HUES6 (cell line): Measurements from ENCODE around the gene MKKS.

Experiments
- H3K27ac ChIP-seq: 2 replicates; pipeline ENCODE4 v1.7.0; 2013; ENCODE audit warnings: low read depth, mild to moderate bottlenecking, low read length, inconsistent platforms
- H3K27me3 ChIP-seq: 2 replicates; pipeline ENCODE4 v1.6.1; 2013; ENCODE audit warnings: low read length; ENCODE audit not compliant: control insufficient read depth, insufficient read depth
- H3K36me3 ChIP-seq: 2 replicates; pipeline ENCODE4 v1.6.1; 2013; ENCODE audit warnings: low read length; ENCODE audit not compliant: control insufficient read depth, insufficient read depth
- H3K4me1 ChIP-seq: 2 replicates; pipeline ENCODE4 v1.6.1; 2013; ENCODE audit warnings: low read length; ENCODE audit not compliant: control insufficient read depth, insufficient read depth
- H3K4me3 ChIP-seq: 2 replicates; pipeline ENCODE4 v1.5.1; 2013; ENCODE audit warnings: low read depth, low read length
- H3K9ac ChIP-seq: one replicate; pipeline ENCODE4 v1.6.1; 2013; ENCODE audit warnings: mild to moderate bottlenecking, low read length
- H3K9me3 ChIP-seq: 2 replicates; pipeline ENCODE4 v1.6.1; 2013; ENCODE audit warnings: low read depth, low read length; ENCODE audit not compliant: control insufficient read depth, insufficient read depth

MKKS gene

DNA sequence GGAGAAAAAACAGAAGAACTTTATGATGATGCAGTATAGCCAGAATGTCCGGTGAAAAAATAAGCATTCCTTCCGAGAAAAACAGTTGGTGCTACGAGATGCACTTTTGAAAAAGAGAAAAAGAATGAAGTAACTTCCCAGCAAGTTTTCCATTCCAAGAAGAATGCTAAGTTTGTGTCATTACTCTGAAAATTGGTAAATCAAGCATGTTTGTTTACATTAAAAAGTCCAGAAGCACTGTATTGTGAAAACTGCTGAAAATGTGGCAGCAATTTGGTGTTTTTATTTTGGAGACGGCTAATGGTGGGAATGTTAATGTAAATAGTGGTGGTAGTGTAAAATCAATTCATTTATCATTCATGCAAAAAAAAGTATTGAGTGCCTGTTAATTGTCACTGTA lies 46.3 kb downstream of the MKKS start:
- H3K4me3 ChIP-seq, result no peak overlapping the region
- H3K9me3 ChIP-seq, result 0 out of 2 replicates have a peak, but pooled peaks cover 8% of the 10 kb centered on the region
- H3K9ac ChIP-seq, result no peak overlapping the region
- H3K36me3 ChIP-seq, result no peaks in the 10 kb centered on the region
- H3K27me3 ChIP-seq, result no peaks in the 10 kb centered on the region
- H3K27ac ChIP-seq, result no peak overlapping the region
- no peaks in the 10 kb centered on the region for H3K4me1 ChIP-seq

DNA sequence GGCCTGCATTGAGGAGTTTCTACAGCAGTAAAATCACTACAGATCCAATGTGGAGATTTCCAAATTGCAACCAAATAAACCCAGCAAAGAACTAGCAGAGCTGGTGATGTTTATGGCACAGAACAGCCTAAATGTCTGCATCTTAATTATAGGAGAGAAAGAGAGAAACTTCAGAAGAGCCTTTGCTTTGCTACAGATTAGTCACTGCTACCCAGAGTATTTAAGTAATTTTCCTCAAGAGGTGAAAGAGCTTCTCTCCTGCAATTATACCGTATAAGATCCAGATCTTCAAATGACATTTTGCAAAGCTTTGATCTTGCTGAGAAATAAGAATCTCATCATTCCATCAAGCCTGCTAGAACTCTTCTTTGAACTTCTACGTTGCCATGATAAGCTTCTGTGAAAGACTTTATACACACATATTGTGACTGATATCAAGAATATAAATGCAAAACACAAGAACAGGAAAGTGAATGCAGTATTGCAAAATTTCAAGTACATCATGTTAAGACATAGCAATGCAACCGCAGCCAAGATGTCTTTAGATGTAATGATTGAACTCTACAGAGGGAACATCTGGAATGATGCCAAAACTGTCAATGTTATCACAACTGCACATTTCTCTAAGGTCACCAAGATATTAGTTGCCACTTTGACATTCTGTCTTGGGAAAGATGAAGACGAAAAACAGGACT lies 48.0 kb downstream of the MKKS start:
- H3K9ac ChIP-seq, result no peak overlapping the region
- 0 out of 2 replicates have a peak, but pooled peaks cover 5% of the 10 kb centered on the region for H3K9me3 ChIP-seq
- no peaks in the 10 kb centered on the region for H3K4me1 ChIP-seq
- no peaks in the 10 kb centered on the region for H3K36me3 ChIP-seq
- H3K4me3 ChIP-seq, result no peak overlapping the region
- no peaks in the 10 kb centered on the region for H3K27me3 ChIP-seq
- H3K27ac ChIP-seq, result no peak overlapping the region

DNA sequence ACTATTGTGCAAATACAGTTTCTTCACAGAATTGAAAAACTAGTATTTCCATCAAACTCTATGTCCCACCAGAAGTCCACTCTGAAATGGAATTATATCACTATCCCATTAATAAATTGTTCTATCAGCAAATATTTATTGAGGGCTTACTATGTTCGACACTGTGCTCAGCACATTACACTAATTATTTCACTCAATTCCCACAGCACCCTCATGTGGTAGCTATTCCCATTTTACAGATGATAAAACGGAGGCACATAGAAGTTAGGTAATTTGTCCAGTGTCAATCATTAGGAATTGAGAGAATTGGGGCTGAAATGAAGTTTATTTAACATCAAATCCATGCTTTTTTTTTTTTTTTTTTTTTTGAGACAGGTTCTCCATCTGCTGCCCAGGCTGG lies 52.5 kb downstream of the MKKS start:
- peaks cover under 1% of the 10 kb centered on the region for H3K4me1 ChIP-seq
- H3K27ac ChIP-seq, result no peak overlapping the region
- no peaks in the 10 kb centered on the region for H3K36me3 ChIP-seq
- H3K9me3 ChIP-seq, result peaks cover 8% of the 10 kb centered on the region
- H3K4me3 ChIP-seq, result no peak overlapping the region
- no peak overlapping the region for H3K9ac ChIP-seq
- no peaks in the 10 kb centered on the region for H3K27me3 ChIP-seq

DNA sequence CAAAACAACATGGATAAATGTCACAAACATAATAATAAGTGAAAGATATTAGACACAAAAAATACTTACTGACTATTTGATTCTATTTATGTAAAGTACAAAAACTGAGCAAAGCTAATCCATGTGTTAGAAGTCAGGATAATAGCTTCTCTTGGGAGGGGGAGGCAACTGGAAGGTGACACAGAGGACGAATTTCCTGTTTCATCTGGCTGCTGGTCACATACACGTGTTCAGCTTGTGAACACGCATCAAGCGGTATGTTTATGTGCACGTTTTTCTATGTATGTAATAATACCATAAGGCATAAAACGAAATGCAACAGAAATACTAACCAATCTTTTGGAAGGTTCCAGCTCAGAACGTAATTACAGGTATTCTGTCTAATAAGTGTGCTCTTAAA lies 54.3 kb downstream of the MKKS start:
- Histone ChIP-seq H3K9ac (no peak overlapping the region), H3K27ac (no peak overlapping the region), H3K4me1 (peaks cover 6% of the 10 kb centered on the region), H3K27me3 (no peaks in the 10 kb centered on the region), H3K4me3 (no peak overlapping the region), H3K9me3 (peaks cover 16% of the 10 kb centered on the region), H3K36me3 (no peaks in the 10 kb centered on the region)

DNA sequence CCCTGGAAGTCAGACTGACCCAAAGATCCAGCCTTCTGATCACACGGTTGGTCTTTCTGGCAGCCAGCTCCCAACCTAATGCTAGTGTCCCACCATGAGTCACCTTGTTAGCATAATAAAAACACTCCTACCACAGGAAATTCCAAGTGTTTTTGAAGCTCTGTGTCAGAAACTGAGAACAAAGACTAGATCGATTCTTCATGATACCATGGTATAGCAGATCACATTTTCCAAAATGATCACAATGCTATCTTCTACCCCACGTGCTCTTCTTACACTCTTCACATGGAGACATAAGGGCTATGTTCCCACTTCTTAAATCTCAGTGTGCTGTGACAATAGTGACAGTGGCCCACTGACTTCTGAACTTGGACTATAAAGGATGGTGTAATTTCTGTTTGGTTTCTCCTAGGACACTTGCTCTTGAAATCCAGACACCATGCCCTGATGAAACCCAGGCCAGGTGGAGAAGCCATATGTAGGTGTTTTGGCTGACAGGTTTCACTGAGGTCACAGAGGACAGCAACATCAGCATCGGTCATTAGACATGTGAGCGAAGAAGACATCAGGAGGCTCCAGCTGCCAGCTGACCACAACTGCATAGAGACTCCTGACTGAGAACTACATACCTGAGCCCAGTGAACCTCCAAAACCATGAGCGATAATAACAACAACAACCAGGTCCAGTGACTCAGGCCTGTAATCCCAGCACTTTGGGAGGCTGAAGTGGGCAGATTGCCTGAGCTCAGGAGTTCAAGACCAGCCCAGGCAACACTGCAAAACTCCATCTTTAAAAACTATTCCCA lies 57.5 kb downstream of the MKKS start:
- no peaks in the 10 kb centered on the region for H3K27me3 ChIP-seq
- H3K4me1 ChIP-seq, result peaks cover 6% of the 10 kb centered on the region
- H3K27ac ChIP-seq, result peak overlapping the region; percentile 46; the same call in 1 of the 2 replicates
- no peaks in the 10 kb centered on the region for H3K36me3 ChIP-seq
- H3K9ac ChIP-seq, result no peak overlapping the region
- peaks cover 16% of the 10 kb centered on the region for H3K9me3 ChIP-seq
- H3K4me3 ChIP-seq, result no peak overlapping the region

DNA sequence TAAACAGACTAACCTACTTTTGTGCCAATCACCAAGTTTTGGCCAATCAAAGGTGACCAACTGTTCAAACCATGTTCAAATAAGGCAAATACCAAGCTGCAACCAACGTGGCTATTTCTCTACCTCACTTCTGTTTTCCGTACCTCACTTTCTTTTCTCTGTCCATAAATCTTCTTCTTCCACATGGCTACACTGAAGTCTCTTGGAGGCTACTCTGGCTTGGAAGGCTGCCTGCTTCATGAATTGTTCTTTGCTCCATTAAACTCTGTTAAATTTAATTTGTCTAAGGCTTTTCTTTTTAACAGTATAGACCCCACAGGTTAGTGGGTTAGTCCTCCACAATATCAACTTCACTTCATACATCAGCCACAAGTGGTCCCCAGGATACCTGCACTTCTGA lies 58.8 kb downstream of the MKKS start:
- Histone ChIP-seq H3K9ac (no peak overlapping the region), H3K4me1 (peaks cover 6% of the 10 kb centered on the region), H3K36me3 (no peaks in the 10 kb centered on the region), H3K27me3 (no peaks in the 10 kb centered on the region), H3K9me3 (peaks cover 16% of the 10 kb centered on the region), H3K27ac (no peak overlapping the region), H3K4me3 (no peak overlapping the region)

DNA sequence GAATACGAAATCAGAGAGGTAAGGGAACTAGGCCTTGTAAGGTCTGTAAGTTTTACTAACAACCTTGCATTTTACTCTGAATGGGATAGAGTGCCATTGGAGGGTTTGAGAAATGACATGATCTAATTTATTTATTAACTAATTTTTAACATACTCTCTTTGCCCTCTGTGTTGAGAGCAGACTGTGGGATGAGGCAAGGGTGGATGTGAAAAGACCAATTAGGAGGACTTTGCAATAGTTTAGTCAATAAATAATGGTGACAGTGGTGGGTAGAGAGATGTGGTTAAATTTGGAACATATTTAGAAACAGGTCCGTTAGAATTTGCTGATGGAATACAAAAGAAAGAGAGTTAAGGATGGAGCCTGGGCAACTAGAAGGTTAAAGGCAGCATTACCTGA lies 60.0 kb downstream of the MKKS start:
- no peaks in the 10 kb centered on the region for H3K27me3 ChIP-seq
- H3K9me3 ChIP-seq, result peaks cover 10% of the 10 kb centered on the region
- no peak overlapping the region for H3K4me3 ChIP-seq
- H3K27ac ChIP-seq, result no peak overlapping the region
- H3K36me3 ChIP-seq, result no peaks in the 10 kb centered on the region
- no peak overlapping the region for H3K9ac ChIP-seq
- H3K4me1 ChIP-seq, result peaks cover 6% of the 10 kb centered on the region

DNA sequence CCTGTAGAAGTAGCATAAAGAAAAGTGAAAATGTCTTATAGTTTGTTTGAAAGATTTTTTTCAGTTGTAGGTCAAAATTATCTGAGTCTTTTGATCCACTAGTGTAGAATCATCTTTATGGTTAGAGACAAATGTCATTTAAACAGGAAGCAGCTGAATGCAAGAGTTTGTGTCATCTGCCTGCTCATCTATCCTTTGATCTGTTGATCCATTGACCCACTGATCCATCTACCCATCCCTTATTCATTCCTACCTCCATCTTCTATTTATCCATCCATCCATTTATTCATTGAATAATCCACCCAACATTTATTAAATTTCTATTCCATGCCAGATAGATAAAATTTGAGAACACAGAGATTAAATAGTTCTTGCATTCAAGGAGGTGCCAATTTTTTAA lies 62.6 kb downstream of the MKKS start:
- peaks cover 7% of the 10 kb centered on the region; the same call in 1 of the 2 replicates for H3K9me3 ChIP-seq
- peaks cover 5% of the 10 kb centered on the region for H3K4me1 ChIP-seq
- no peak overlapping the region for H3K4me3 ChIP-seq
- no peaks in the 10 kb centered on the region for H3K36me3 ChIP-seq
- H3K9ac ChIP-seq, result no peak overlapping the region
- H3K27ac ChIP-seq, result no peak overlapping the region
- no peaks in the 10 kb centered on the region for H3K27me3 ChIP-seq

DNA sequence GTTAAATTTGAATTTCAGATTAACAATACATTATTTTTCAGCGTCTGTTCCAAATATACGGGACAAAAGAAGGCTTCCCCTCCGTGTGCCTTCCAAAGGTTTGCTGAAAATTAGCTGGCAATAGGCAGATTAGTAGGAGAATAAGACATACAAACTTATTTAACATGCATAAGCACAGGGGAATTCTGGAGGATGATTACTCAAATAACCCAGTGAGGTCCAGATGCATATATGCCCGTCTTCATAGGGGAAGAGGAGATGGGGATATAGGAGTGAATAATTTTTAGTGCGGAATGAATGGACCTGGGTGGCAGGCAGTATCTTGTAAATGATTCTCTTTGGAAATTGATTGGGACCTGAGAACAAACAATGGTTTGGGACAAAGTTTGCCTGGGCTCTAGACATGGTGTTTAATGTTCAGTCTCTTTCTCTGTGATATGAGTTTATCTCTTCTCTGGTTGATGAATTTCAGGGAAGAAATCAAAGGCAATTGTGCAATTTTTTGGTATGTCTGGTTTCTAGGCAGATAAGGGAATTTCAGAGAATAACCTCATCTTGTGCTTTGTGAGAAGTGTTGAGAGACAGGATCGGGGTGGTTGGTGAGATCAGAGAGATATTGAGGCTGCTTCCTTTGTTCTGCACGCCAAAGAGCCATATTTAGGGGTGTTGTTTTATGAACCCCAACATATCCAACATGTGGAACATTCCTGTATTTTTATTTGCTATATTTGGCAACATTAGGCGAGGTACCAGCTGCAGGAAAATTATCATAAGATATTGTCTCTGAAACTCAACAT lies 63.7 kb downstream of the MKKS start:
- Histone ChIP-seq H3K9ac (no peak overlapping the region), H3K4me3 (no peak overlapping the region), H3K9me3 (no peaks in the 10 kb centered on the region), H3K36me3 (no peaks in the 10 kb centered on the region), H3K4me1 (no peaks in the 10 kb centered on the region), H3K27ac (no peak overlapping the region), H3K27me3 (no peaks in the 10 kb centered on the region)

DNA sequence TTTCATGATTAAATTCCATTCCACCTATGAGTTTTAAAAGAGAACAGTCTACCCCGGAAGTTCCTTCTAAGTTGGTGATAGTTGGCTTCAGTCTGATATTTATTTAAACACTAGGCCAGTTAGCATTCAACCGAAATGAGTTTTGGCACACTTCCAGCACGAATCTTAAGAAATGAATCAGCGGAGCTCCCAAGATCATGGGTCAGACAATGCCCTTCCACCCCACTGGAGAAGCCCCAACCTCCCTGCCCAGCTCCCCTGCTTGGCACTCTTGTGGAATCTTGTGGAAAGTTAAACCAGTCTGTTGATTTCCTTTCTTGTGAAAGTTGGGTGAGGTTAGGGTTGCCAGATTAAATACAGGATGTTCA lies 64.3 kb downstream of the MKKS start:
- Histone ChIP-seq H3K27me3 (no peaks in the 10 kb centered on the region), H3K27ac (no peak overlapping the region), H3K9ac (no peak overlapping the region), H3K36me3 (no peaks in the 10 kb centered on the region), H3K4me1 (no peaks in the 10 kb centered on the region), H3K4me3 (no peak overlapping the region), H3K9me3 (no peaks in the 10 kb centered on the region)

DNA sequence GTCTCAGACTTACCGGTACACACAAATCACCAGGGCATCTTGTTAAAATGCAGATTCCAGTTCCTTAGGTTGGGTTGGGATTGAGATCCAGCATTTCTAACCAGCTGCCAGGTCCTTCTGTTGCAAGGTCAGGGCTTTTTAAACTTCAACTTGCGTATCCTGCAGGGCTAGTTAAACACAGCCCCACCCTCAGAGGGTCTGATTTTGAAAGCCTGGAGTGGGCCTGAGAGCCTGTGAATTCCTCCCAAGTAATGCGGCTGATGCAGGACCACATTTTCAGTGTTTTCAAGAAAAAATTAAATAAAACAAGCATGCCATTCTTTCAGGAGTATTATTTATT lies 65.3 kb downstream of the MKKS start:
- no peaks in the 10 kb centered on the region for H3K27me3 ChIP-seq
- no peaks in the 10 kb centered on the region for H3K4me1 ChIP-seq
- no peaks in the 10 kb centered on the region for H3K9me3 ChIP-seq
- no peak overlapping the region for H3K9ac ChIP-seq
- no peaks in the 10 kb centered on the region for H3K36me3 ChIP-seq
- no peak overlapping the region for H3K27ac ChIP-seq
- no peak overlapping the region for H3K4me3 ChIP-seq
